Thyroid gland (tissue), 4 donors: ENCODE results near the gene CDK5RAP2. TPM values are rescaled to one million over a fixed set of nuclear protein-coding genes. Genes with fewer than 3 reads are reported as not detected.
A peak's percentile ranks its signal among the peaks of the same experiment; 100 is the strongest.

Source experiments
- DNase-seq, 2 donors: peaks; one replicate each; pipeline ENCODE4 v3.0.0-alpha.2; 2019
- H3K27ac ChIP-seq, 3 donors: fragments of 200-600 bp; sonication (generic); 1 replicate in 2 of 3; 2 replicates in 1 of 3; pipeline ENCODE4 v1.5.1; 2016 to 2019; ENCODE audit warnings: mild to moderate bottlenecking in 1 of 3, moderate library complexity in 1 of 3
- H3K27me3 ChIP-seq: fragments of 200-600 bp; sonication (generic); one replicate; pipeline ENCODE4 v1.5.1; 2019
- H3K36me3 ChIP-seq, 2 donors: fragments of 200-600 bp; sonication (generic); one replicate each; pipeline ENCODE4 v1.5.1; 2016 to 2019
- H3K4me1 ChIP-seq, 2 donors: fragments of 200-600 bp; sonication (generic); one replicate each; pipeline ENCODE4 v1.5.1; 2017 to 2019
- H3K4me3 ChIP-seq, 3 donors: fragments of 200-600 bp; sonication (generic); replicated peaks in 1 of 3; 1 replicate in 2 of 3; 2 replicates in 1 of 3; pipeline ENCODE4 v1.5.1; 2016; ENCODE audit warnings: mild to moderate bottlenecking in 1 of 3
- H3K9me3 ChIP-seq: fragments of 200-600 bp; sonication (generic); one replicate; pipeline ENCODE4 v1.5.1; 2017
- CTCF ChIP-seq, 6 experiments: fragments of 200-600 bp in 3 of 6; fragments of 450-650 bp in 3 of 6; sonication (generic) in 3 of 6; IDR thresholded peaks; one replicate each; pipeline ENCODE4 v1.5.1; 2016 to 2019; ENCODE audit warnings: antibody characterized with exemption in 6 of 6, mild to moderate bottlenecking in 2 of 6, inconsistent platforms in 1 of 6, moderate library complexity in 1 of 6
- POLR2A ChIP-seq, 2 donors: fragments of 450-650 bp; IDR thresholded peaks; one replicate each; pipeline ENCODE4 v1.6.1; 2017; ENCODE audit warnings: antibody characterized with exemption in 2 of 2, mild to moderate bottlenecking in 2 of 2, moderate library complexity in 1 of 2
- WGBS, 2 donors: methylation state at CpG; one replicate each; pipeline ENCODE4 v1.1.5; 2017; 5-methylcytosine and 5-hydroxymethylcytosine counted together
- intact Hi-C: fragments of 100-400 bp; cut with DNase I; formaldehyde crosslinking; loops from one replicate; pipeline ENCODE4 v1.15.1; 2023
- total RNA-seq, 4 donors: library from RNA; depleted of rRNA; stranded (reverse); fragments of >200 nt; gene quantifications; one replicate each; pipeline ENCODE4 v1.2.3, GENCODE V29; 2016

CDK5RAP2 gene
- total RNA-seq, 4 donors from 2014 or later, result 39.5 to 51.9 (median 46.9) TPM

- H3K4me1 ChIP-seq, result peaks cover 9 to 12% of the 10 kb centered on the region in 2 donors
- intact Hi-C loops, result no loop called here
- no peaks in the 10 kb centered on the region for H3K27me3 ChIP-seq
- TF ChIP-seq CTCF (IDR thresholded peaks at IDR 0.05) (peak in 3 of 6 experiments; percentile 8 to 38 (median 10)), POLR2A (IDR thresholded peaks at IDR 0.05) (no peak)
- H3K4me3 ChIP-seq, result no peak overlapping the region
- H3K27ac ChIP-seq, result peak overlapping the region; percentile 26 to 36 (median 33)
- 62% methylated on average over 5 of the region's 5 CpGs for WGBS, 2 donors
- H3K36me3 ChIP-seq, result peaks cover 0 to 7% of the 10 kb centered on the region in 2 donors
- no peaks in the 10 kb centered on the region for H3K9me3 ChIP-seq
- peak; percentile 39 to 53 for DNase-seq
These were observed 88.9 kb downstream of the CDK5RAP2 start for GRCh38 chr9:120490888-120491595.

- Histone ChIP-seq H3K4me3 (no peak overlapping the region), H3K27ac (no peak overlapping the region), H3K27me3 (no peaks in the 10 kb centered on the region), H3K36me3 (peaks cover 0 to 7% of the 10 kb centered on the region in 2 donors), H3K9me3 (no peaks in the 10 kb centered on the region), H3K4me1 (peaks cover 20 to 27% of the 10 kb centered on the region in 2 donors)
- no peak for DNase-seq
- TF ChIP-seq POLR2A (IDR thresholded peaks at IDR 0.05) (no peak), CTCF (IDR thresholded peaks at IDR 0.05) (no peak)
- WGBS, 2 donors, result 84 to 95% methylated on average over 6 of the region's 6 CpGs
- intact Hi-C loops, result no loop called here
These were observed 93.1 kb downstream of the CDK5RAP2 start for GRCh38 chr9:120486835-120487234.

- Histone ChIP-seq H3K4me1 (peaks cover 16 to 27% of the 10 kb centered on the region in 2 donors), H3K36me3 (peaks cover 0 to 7% of the 10 kb centered on the region in 2 donors), H3K27me3 (no peaks in the 10 kb centered on the region), H3K27ac (no peak overlapping the region), H3K4me3 (no peak overlapping the region), H3K9me3 (no peaks in the 10 kb centered on the region)
- no peak for TF ChIP-seq POLR2A (IDR thresholded peaks at IDR 0.05)
- TF ChIP-seq CTCF (IDR thresholded peaks at IDR 0.05), result no peak
- no peak for DNase-seq
- WGBS, 2 donors, result 84 to 87% methylated on average over 4 of the region's 4 CpGs
- intact Hi-C loops, result no loop called here
These were observed 93.6 kb downstream of the CDK5RAP2 start for GRCh38 chr9:120486347-120486746.

- no peak for DNase-seq
- WGBS, 2 donors, result 92 to 95% methylated on average over 3 of the region's 3 CpGs
- Histone ChIP-seq H3K9me3 (no peaks in the 10 kb centered on the region), H3K4me3 (no peak overlapping the region), H3K27ac (no peak overlapping the region), H3K36me3 (peaks cover 0 to 7% of the 10 kb centered on the region in 2 donors), H3K27me3 (no peaks in the 10 kb centered on the region), H3K4me1 (peaks cover 12 to 26% of the 10 kb centered on the region in 2 donors)
- TF ChIP-seq CTCF (IDR thresholded peaks at IDR 0.05), result no peak
- TF ChIP-seq POLR2A (IDR thresholded peaks at IDR 0.05), result no peak
- intact Hi-C loops, result no loop called here
These were observed 94.2 kb downstream of the CDK5RAP2 start for GRCh38 chr9:120485788-120486187.

GRCh38 chr9:120484162-120484561 lies 95.8 kb downstream of the CDK5RAP2 start:
- peaks cover 7 to 27% of the 10 kb centered on the region in 2 donors for H3K4me1 ChIP-seq
- no peaks in the 10 kb centered on the region for H3K27me3 ChIP-seq
- H3K4me3 ChIP-seq, result no peak overlapping the region
- TF ChIP-seq CTCF (IDR thresholded peaks at IDR 0.05) (no peak), POLR2A (IDR thresholded peaks at IDR 0.05) (no peak)
- intact Hi-C loops, result no loop called here
- whole genome bisulfite sequencing, 2 donors, result 61 to 73% methylated on average over 5 of the region's 5 CpGs
- H3K27ac ChIP-seq, result no peak overlapping the region
- H3K9me3 ChIP-seq, result no peaks in the 10 kb centered on the region
- DNase-seq, result no peak
- H3K36me3 ChIP-seq, result peaks cover 0 to 7% of the 10 kb centered on the region in 2 donors
